Measurements from ENCODE around the gene SYNE3.

SYNE3 gene

GRCh38 chr14:95493503-95493902, 22.9 kb downstream of the SYNE3 start:
- no peak for DNase-seq (ENCODE audit: low read depth in 2 of 3, low spot score in 1 of 3)

GRCh38 chr14:95491936-95492608, 24.4 kb downstream of the SYNE3 start:
- DNase-seq (ENCODE audit: low read depth in 2 of 3, low spot score in 1 of 3) = no peak

DNA sequence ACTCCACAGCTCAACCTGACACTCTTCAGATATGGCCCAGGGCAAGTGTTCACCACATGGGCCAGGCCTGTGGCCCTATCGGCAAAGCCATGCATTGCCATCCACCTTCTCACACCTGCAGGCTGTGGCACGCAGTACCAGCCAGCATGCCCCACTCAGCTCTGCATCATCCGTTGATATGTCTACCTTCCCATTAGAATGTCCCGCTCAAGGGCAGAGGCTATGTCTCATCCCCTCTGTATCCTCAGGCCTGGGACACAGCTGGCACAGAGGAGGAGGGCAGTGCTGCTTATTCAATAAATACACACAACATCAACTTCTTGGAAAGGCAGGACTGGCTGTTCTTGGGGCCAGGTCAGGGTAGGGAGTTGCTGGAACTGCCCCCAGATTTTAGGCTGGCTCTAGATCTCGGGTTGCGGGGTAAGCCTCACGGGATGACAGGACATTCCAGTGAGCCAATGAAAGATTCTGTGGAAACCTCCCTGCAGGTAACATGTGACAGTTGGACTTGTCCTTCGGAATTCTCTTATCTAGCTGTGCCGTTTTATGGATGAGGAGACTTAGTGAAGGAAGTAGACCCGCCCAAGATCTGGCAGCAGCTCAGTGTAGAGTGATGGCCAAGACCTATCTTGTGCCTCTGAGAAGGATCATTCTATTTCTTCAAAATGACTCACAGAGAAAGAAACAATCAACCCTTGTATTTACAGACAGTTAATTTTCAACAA, 25.6 kb downstream of the SYNE3 start:
- DNase-seq (ENCODE audit: low read depth in 2 of 3, low spot score in 1 of 3) = no peak

DNA sequence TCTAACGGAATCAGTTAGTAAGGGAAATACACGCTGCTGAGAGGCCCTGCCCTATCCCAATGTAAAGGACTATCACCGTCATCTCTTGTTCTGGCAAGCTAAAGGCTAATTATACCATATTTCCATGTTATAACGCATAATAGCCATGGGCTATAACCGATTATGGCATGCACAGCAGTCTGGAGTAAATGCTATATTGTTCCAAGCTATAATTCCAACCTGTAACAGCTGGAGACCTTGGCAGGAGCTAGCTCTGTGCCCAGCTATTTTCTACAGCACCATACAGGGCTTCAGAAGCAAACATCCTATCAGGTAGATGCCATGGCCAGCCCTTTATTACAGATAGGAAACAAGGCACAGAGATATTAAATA, 26.3 kb downstream of the SYNE3 start:
- no peak for DNase-seq (ENCODE audit: low read depth in 2 of 3, low spot score in 1 of 3)

GRCh38 chr14:95489214-95490137, 27.0 kb downstream of the SYNE3 start:
- DNase-seq (ENCODE audit: low read depth in 2 of 3, low spot score in 1 of 3) = no peak

- no peak for DNase-seq (ENCODE audit: low read depth in 2 of 3, low spot score in 1 of 3)
Measured at GRCh38 chr14:95488376-95489213, 27.9 kb downstream of the SYNE3 start.

- no peak for DNase-seq (ENCODE audit: low read depth in 2 of 3, low spot score in 1 of 3)
Measured at GRCh38 chr14:95487669-95488084, 28.8 kb downstream of the SYNE3 start.

DNA sequence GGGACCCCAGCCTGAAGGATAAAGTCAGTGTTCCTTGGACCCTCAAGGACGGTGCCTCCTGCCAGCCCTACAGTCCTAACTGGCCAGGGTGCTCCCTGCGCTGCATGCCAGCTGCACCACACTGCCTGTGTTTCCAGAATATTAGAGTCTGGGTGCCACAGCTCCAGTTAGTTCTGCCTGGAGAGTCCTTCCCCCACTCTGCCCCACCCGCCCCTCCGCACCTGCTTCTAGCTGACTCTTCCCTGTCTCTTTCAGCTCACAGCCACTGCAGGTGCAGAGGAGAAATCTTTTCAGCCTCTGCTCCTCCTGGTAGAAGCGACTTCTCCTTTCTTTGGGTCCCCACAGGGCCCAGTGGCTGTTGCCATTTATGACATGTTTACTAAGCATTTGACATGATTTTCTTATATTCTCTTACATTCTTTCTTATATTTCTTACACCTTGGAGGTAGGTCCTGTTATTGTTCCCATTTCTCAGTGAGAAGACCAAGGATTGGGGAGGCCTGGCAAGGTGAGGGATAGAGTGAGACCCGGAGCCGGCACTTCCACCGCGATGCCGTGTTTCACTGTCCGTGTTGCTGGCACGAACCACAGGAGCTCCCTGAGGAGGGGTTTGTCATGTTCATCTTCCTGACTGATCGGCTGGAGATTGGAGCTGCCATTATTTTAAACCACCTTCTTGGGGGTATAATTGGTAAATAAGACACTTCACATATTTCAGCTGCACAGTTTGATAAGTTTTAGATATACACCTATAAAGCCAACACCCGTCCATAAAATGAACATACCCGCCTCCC, 29.4 kb downstream of the SYNE3 start:
- no peak for DNase-seq (ENCODE audit: low read depth in 2 of 3, low spot score in 1 of 3)

DNA sequence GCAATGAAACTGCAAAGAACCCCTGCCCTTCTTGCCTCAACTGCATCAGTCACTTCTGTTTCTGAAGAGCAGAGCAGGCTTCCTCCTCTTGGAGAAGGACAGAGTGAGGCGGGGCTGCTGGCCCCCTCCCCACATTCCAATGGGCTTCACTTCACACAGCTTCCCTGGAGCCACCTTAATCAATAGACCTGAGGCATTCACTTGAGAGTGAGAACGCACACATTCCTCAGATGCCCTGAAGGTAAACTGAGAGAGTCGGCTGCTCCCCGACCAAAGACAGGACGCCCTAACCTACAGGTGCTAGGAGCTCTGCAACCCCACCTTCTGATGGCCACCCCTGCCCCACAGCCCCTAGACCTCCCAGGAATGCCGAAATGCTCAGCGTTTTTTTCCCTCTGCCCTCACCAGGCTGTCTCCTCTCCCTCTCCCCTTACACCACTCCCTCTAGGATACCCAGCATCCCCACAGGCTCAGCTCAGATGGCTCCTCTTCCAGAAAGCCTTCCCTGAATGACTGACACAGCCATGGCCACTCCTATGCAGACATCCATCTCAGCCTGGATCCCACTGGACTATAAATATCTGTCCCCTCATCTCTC, 31.1 kb downstream of the SYNE3 start:
- DNase-seq (ENCODE audit: low read depth in 2 of 3, low spot score in 1 of 3) = no peak

DNA sequence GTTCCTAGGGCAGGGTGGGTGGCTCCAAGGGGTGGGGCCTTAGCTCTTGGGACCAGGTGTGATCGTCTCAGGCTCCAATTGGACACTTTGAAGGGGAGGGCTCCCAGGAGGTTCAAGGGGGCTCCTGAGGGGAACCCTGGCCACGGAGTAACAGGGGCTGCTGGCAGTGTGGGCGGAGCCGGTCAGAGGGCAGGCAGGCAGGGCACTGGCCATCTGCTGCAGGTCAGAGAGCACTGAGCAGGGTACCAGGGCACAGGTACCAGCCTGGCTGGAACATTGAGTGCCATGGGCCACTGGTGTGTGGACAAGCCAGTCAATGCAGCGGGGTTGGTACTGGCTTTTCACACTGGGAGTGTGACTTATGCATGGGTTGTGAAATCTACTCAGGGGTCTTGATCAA, 32.2 kb downstream of the SYNE3 start:
- no peak for DNase-seq (ENCODE audit: low read depth in 2 of 3, low spot score in 1 of 3)

GRCh38 chr14:95483309-95484165, 32.9 kb downstream of the SYNE3 start:
- DNase-seq (ENCODE audit: low read depth in 2 of 3, low spot score in 1 of 3) = no peak

DNA sequence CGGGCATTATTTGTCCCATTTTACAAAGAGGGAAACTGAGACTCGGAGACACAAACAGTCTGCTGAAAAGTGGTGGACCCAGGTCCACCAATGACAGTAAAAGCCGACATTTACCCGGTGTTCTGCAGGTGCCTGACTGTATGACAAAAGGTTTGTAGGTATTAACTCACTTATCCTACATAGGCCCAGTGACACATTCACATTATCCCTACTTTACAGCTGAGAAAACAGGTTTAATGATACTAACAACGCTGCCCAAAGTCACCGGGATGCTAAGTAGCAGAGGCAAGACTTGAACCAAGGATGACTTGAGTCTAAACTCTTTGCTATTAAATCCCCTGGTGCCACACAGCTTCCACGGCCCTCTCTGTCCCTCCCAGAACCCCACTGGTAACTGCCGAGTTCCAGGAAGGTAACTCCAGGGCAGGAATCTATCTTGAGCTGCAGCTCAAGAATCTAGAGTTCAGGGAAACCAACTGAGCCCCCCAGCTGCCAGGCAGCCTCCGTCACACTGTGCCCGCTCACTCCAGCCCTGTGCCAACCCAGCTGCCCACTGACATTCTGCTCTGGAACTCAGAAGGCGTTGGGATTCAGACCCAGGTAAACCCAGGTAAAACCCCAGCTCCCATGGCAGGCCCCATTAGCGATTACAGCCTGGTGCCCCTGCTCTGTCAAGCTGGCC, 33.7 kb downstream of the SYNE3 start:
- DNase-seq (ENCODE audit: low read depth in 2 of 3, low spot score in 1 of 3) = no peak

DNA sequence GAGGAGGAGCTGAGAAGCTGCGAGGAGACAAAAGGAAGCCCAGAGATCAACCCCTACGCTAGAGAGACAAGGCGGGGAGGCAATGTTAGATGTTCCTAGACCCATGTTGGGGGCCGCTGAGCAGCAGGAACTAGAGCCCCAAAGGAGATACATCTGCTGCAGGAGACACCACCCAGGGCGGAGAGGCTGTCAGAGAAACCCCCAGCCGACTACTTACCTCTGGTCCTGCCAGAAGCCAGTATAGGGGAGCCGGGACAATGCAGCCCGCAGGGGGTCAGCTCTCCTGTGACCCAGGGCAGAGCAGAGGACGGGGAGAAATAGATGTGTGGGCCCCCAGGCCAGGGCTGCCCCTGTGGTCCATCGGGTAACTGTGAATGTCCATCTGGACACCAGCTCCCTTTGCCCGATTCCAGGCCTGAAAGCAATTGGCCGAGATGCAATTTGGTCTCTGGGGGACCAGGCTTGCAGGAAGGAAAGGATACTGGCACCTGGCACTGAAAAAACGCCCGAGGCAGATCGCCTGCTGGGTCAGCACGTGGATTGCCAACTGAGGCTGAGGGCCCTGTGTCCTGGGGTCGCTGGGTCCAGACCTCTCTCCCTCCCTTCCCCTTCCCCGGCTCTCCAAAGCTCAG, 34.9 kb downstream of the SYNE3 start:
- no peak for DNase-seq (ENCODE audit: low read depth in 2 of 3, low spot score in 1 of 3)

DNA sequence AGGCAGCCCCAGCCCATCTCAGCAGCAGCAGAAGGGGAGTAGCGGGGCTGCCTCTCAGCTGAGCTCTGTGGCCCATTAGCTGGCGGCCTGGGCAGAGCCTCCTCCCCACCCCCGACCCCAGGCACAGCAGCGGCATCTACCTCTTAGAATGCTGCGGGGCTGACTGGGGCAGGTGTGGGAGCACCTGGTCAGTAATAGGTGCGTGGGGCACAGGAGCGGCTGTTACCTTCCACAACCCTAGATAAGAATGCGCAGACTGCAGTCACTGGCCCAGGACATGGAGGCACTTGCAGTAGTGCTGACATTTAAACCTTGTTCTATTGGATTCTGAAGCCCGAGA, 35.6 kb downstream of the SYNE3 start:
- no peak for DNase-seq (ENCODE audit: low read depth in 2 of 3, low spot score in 1 of 3)

DNA sequence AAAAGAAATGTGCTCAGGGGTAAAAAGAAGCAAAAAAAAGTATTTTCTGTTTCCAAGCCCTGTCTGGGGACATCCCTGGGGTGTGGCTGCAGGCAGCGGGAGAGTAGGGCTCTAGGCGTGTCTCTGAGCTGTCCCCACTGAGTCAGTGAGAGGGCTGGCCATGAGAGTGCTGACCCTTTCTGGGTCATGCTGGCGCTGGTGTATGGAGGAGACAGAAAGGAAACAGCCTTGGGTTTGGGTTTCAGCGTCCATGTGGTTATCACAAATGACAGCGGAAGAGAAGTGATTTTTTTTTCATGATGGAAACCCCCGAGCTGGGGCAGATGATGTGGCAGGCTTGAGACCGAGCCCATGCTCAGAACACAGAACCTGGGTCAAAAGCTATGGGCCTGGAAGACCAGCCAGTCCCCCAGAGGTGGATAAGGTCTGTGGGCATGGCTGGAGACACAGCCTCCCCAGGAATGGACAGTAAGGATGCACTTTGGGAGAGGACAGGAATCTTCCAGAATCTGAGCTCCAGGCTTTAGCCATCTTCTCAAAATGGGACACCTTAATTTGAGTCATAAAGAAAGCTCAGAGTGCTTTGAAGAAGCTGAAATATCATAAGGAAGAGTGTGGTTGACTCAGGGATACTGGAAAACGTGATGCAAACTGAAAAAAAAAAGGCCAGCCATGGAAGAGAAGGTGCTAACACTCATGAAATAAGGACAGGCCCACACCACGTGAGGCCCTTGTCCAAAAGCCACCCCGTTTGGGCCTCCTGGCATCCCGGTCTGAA, 36.2 kb downstream of the SYNE3 start:
- peak in 2 of 3 donors; percentile 8 to 27 for DNase-seq (ENCODE audit: low read depth in 2 of 3, low spot score in 1 of 3)

- DNase-seq (ENCODE audit: low read depth in 2 of 3, low spot score in 1 of 3) = no peak
Measured at GRCh38 chr14:95479494-95479893, 37.0 kb downstream of the SYNE3 start.

DNA sequence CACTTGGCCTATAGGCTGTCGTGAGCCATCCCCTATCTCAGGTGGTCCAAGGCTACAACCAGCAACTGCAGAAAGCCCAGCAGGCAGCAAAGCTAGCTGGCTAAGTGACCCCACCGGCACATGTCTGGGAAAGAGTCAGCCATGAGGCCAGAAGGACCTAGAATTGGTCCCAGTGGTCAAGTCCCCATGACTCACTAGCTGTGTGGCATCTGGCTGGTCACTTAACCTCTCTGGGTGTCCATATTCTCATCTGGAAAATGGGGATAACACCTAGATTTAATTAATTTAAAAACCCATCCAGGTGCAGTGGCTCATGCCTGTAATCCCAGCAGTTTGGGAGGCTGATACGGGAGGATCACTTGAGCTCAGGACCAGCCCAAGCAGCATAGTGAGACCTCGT, 37.6 kb downstream of the SYNE3 start:
- DNase-seq (ENCODE audit: low read depth in 2 of 3, low spot score in 1 of 3) = no peak
